ENCODE results near the gene SSTR3. TPM values are rescaled to one million over a fixed set of nuclear protein-coding genes. Genes with fewer than 3 reads are reported as not detected.

The SSTR3 gene
- total RNA-seq, 1 experiment from 2014 or later = 0.08 TPM

DNA sequence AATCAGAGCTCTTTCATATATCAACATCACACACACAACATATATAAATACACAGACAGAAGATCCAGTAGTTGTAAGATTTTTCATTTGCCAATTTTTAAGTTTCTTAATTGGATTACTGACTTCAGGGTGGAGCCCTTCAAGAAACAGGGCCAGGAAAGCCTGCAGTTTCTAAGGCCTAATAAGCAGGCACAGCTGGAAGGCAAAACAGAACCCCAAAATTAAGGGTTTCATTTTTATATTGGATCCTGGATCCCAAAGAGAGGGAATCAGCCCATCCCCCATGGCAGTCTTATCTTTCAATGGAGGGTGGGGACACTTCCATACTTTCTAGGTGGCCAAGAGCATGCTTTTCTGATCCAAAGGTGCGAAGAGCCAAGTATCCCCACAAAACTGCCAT lies 19.5 kb downstream of the SSTR3 start:
- H3K4me3 ChIP-seq (ENCODE audit: low read depth in 2 of 2, low read length in 2 of 2) = no peak overlapping the region
- no peaks in the 10 kb centered on the region for H3K9me3 ChIP-seq (ENCODE audit: control insufficient read depth, insufficient read depth, low read depth, low read length)
- peaks cover 76% of the 10 kb centered on the region for H3K4me1 ChIP-seq (ENCODE audit: control insufficient read depth, insufficient read depth, low read length)
- TF ChIP-seq, protein P1, sequence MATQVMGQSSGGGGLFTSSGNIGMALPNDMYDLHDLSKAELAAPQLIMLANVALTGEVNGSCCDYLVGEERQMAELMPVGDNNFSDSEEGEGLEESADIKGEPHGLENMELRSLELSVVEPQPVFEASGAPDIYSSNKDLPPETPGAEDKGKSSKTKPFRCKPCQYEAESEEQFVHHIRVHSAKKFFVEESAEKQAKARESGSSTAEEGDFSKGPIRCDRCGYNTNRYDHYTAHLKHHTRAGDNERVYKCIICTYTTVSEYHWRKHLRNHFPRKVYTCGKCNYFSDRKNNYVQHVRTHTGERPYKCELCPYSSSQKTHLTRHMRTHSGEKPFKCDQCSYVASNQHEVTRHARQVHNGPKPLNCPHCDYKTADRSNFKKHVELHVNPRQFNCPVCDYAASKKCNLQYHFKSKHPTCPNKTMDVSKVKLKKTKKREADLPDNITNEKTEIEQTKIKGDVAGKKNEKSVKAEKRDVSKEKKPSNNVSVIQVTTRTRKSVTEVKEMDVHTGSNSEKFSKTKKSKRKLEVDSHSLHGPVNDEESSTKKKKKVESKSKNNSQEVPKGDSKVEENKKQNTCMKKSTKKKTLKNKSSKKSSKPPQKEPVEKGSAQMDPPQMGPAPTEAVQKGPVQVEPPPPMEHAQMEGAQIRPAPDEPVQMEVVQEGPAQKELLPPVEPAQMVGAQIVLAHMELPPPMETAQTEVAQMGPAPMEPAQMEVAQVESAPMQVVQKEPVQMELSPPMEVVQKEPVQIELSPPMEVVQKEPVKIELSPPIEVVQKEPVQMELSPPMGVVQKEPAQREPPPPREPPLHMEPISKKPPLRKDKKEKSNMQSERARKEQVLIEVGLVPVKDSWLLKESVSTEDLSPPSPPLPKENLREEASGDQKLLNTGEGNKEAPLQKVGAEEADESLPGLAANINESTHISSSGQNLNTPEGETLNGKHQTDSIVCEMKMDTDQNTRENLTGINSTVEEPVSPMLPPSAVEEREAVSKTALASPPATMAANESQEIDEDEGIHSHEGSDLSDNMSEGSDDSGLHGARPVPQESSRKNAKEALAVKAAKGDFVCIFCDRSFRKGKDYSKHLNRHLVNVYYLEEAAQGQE (IDR thresholded peaks at IDR 0.05; ENCODE audit: insufficient read depth in 1 of 2, low read depth in 2 of 2, low read length in 1 of 2) = no peak
- no peak for TF ChIP-seq SIN3A (IDR thresholded peaks at IDR 0.05; ENCODE audit: borderline replicate concordance, insufficient read depth, low read depth, low read length)
- TF ChIP-seq TCF7L2 (IDR thresholded peaks at IDR 0.05; ENCODE audit: low read depth, low read length) = no peak
- ChIA-PET POLR2A (no interaction called here), CTCF (no interaction called here)
- no peak for DNase-seq (ENCODE audit: low read depth, low spot score)
- in situ Hi-C loops (cut with HindIII; ENCODE audit: low pct_unique_long_range_greater_than_20kb, low sequenced_read_pairs) (no loop called here), intact Hi-C loops (cut with micrococcal nuclease; ENCODE audit: unreplicated experiment) (no loop called here)
- H3K27me3 ChIP-seq (ENCODE audit: control insufficient read depth, insufficient read depth, low read length) = no peaks in the 10 kb centered on the region
- no peaks in the 10 kb centered on the region for H3K36me3 ChIP-seq (ENCODE audit: control insufficient read depth, insufficient read depth, low read length)
- no TSS peak for BruUV-seq (replicated peaks)
- peak overlapping the region; percentile 94 for H3K27ac ChIP-seq (ENCODE audit: low read length)
- ATAC-seq = no peak

DNA sequence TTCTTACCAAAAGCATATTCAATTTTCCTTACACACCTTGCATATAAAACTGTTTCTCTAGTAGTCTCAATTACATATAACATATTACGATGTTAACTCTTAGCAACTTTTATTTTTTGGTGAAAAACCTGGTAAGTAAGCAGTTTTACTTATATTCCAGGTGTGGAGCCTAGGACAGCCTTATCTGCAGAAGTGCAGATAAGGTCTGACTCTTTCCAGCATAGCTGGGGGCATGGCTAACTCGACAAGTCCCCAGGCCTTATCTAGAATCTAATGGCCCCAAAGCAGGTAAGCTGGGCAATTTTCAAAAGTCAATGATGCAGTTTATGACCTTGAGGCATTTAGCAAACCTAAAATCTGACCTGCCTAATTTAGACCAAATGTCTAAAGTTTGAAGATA lies 20.1 kb downstream of the SSTR3 start:
- no peaks in the 10 kb centered on the region for H3K27me3 ChIP-seq (ENCODE audit: control insufficient read depth, insufficient read depth, low read length)
- H3K27ac ChIP-seq (ENCODE audit: low read length) = peak overlapping the region; percentile 94
- H3K4me1 ChIP-seq (ENCODE audit: control insufficient read depth, insufficient read depth, low read length) = peaks cover 75% of the 10 kb centered on the region
- H3K4me3 ChIP-seq (ENCODE audit: low read depth in 2 of 2, low read length in 2 of 2) = no peak overlapping the region
- intact Hi-C loops (cut with micrococcal nuclease; ENCODE audit: unreplicated experiment) (no loop called here), in situ Hi-C loops (cut with HindIII; ENCODE audit: low pct_unique_long_range_greater_than_20kb, low sequenced_read_pairs) (no loop called here)
- POLR2A ChIA-PET = no interaction called here
- no peak for ATAC-seq
- no peak for DNase-seq (ENCODE audit: low read depth, low spot score)
- CTCF ChIA-PET = no interaction called here
- TF ChIP-seq, protein P2, sequence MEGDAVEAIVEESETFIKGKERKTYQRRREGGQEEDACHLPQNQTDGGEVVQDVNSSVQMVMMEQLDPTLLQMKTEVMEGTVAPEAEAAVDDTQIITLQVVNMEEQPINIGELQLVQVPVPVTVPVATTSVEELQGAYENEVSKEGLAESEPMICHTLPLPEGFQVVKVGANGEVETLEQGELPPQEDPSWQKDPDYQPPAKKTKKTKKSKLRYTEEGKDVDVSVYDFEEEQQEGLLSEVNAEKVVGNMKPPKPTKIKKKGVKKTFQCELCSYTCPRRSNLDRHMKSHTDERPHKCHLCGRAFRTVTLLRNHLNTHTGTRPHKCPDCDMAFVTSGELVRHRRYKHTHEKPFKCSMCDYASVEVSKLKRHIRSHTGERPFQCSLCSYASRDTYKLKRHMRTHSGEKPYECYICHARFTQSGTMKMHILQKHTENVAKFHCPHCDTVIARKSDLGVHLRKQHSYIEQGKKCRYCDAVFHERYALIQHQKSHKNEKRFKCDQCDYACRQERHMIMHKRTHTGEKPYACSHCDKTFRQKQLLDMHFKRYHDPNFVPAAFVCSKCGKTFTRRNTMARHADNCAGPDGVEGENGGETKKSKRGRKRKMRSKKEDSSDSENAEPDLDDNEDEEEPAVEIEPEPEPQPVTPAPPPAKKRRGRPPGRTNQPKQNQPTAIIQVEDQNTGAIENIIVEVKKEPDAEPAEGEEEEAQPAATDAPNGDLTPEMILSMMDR (IDR thresholded peaks at IDR 0.05) = no peak
- no peak for TF ChIP-seq POLR2AphosphoS5 (IDR thresholded peaks at IDR 0.05; ENCODE audit: low read depth, low read length)
- TF ChIP-seq SIN3A (IDR thresholded peaks at IDR 0.05; ENCODE audit: borderline replicate concordance, insufficient read depth, low read depth, low read length) = no peak
- TF ChIP-seq TCF7L2 (IDR thresholded peaks at IDR 0.05; ENCODE audit: low read depth, low read length) = no peak
- TF ChIP-seq, protein P1 (IDR thresholded peaks at IDR 0.05; ENCODE audit: insufficient read depth in 1 of 2, low read depth in 2 of 2, low read length in 1 of 2) = no peak
- H3K36me3 ChIP-seq (ENCODE audit: control insufficient read depth, insufficient read depth, low read length) = no peaks in the 10 kb centered on the region
- H3K9me3 ChIP-seq (ENCODE audit: control insufficient read depth, insufficient read depth, low read depth, low read length) = no peaks in the 10 kb centered on the region
- BruUV-seq (replicated peaks) = no TSS peak

Measured in Panc1 (cell line).